ENCODE measurements around the gene PSMG4.

GRCh38 chr6:3222506-3223038 is 36.2 kb upstream of the PSMG4 start:
- TF ChIP-seq JUN (IDR thresholded peaks at IDR 0.05; ENCODE audit: borderline replicate concordance, insufficient read depth, insufficient read length, low read depth) = no peak
- TF ChIP-seq POLR2A (IDR thresholded peaks at IDR 0.05; ENCODE audit: low read depth, low read length) = no peak
- TF ChIP-seq CTCF (IDR thresholded peaks at IDR 0.05; ENCODE audit: extremely low read depth in 1 of 2, insufficient read depth in 1 of 2, low read depth in 1 of 2, low read length in 2 of 2) = no peak
- TF ChIP-seq EZH2 (IDR thresholded peaks at IDR 0.05; ENCODE audit: borderline replicate concordance, low read depth, low read length, severe bottlenecking) = no peak
- TF ChIP-seq MYC (IDR thresholded peaks at IDR 0.05; ENCODE audit: low read depth, low read length) = no peak
- TF ChIP-seq MAX (IDR thresholded peaks at IDR 0.05; ENCODE audit: insufficient read depth, insufficient read length) = no peak
- TF ChIP-seq FOS (IDR thresholded peaks at IDR 0.05; ENCODE audit: borderline replicate concordance, insufficient read depth, low read length) = no peak
- no peak for TF ChIP-seq POLR2AphosphoS5 (IDR thresholded peaks at IDR 0.05; ENCODE audit: insufficient read depth, low read depth, low read length)
